Measurements from ENCODE around the gene EHMT1. TPM values are rescaled to one million over a fixed set of nuclear protein-coding genes. Genes with fewer than 3 reads are reported as not detected.
"Not testable (repeated sequence)": the region's sequence is repeated elsewhere in the genome, so short reads cannot be mapped to it uniquely, and the experiment has no call there.

The EHMT1 gene
- polyA plus RNA-seq, 2 donors, result 26.6 to 42.3 TPM

DNA sequence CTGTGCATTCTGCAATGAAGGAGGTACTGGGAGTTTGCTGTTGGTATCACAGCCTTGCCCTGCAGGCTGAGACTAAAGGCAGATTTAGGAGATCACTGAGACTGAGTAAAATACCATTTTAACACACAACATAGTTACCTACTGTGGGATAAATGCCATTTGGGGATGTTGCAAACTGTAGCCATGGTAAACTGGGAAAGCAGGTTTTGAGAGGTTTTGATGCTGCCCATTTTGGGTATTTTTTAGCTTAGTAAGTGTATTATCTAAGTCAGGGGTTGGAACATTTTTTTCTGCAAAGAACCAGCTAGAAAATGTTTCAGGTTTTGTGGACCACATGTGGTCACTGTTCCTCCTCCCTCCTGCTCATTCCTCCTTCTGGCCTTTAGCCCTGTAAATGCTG lies 108.9 kb downstream of the EHMT1 start:
- H3K4me3 ChIP-seq (ENCODE audit: low read depth in 1 of 2, low read length in 2 of 2), result no peak overlapping the region
- H3K27ac ChIP-seq (ENCODE audit: low read depth in 2 of 2, low read length in 1 of 2), result no peak overlapping the region
- peaks cover 0 to 7% of the 10 kb centered on the region in 2 donors for H3K4me1 ChIP-seq (ENCODE audit: control insufficient read depth in 2 of 2, insufficient read depth in 2 of 2, low read length in 1 of 2)
- H3K36me3 ChIP-seq (ENCODE audit: control insufficient read depth in 2 of 2, insufficient read depth in 2 of 2, low read length in 1 of 2), result peaks cover 9 to 35% of the 10 kb centered on the region in 2 donors
- no peaks in the 10 kb centered on the region for H3K27me3 ChIP-seq (ENCODE audit: control insufficient read depth in 1 of 2, insufficient read depth in 2 of 2, low read length in 2 of 2)
- H3K9me3 ChIP-seq (ENCODE audit: control insufficient read depth in 2 of 2, insufficient read depth in 1 of 2, low read depth in 1 of 2, low read length in 1 of 2), result peaks cover 0 to 5% of the 10 kb centered on the region in 2 donors

DNA sequence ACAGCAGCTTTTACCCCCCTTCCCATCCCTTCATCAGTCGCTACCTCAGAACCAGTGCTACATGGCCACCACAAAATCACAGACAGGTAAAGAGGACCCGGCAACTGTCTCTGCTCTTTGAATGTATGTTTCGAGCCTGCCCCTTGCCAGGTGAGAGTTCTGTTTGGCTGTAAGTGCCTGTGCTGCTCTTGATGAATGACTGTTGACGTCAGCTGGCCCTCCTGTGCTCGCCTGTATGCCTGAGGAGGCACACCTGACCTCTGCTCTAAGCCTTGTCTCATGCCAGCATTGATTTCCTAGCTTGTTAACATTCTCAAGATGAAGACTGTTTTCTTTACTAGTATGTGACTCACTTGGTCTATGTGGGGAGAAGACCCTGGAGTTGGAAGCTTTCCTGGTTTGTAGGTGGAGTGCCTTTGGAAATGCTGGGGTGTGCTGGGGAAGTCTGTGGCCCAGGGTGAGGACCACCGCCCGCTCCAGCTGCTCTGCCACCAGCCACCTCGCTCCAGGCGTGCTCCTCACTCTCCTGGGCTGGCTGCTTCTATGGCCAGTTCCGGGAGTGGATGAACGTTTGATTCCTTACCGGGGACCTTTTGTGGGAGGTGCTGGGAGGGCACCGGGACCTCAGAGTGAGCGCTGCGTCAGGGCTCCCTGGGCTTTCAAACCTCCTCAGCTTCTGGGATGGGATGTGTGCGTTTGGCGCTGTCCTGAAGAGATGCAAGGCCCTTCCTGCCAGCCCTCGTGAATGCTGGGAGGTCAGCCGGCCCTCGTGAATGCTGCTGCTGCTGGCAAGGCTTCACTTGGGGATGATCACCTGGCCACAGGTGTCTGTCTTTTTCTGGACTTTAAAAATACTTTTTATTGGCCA lies 109.9 kb downstream of the EHMT1 start:
- H3K4me1 ChIP-seq (ENCODE audit: control insufficient read depth in 2 of 2, insufficient read depth in 2 of 2, low read length in 1 of 2), result peaks cover 0 to 7% of the 10 kb centered on the region in 2 donors
- WGBS, 2 donors, result 92 to 95% methylated on average over 20 of the region's 20 CpGs
- no peak overlapping the region for H3K4me3 ChIP-seq (ENCODE audit: low read depth in 1 of 2, low read length in 2 of 2)
- no peaks in the 10 kb centered on the region for H3K27me3 ChIP-seq (ENCODE audit: control insufficient read depth in 1 of 2, insufficient read depth in 2 of 2, low read length in 2 of 2)
- no peak overlapping the region for H3K27ac ChIP-seq (ENCODE audit: low read depth in 2 of 2, low read length in 1 of 2)
- H3K36me3 ChIP-seq (ENCODE audit: control insufficient read depth in 2 of 2, insufficient read depth in 2 of 2, low read length in 1 of 2), result peaks cover 9 to 37% of the 10 kb centered on the region in 2 donors
- H3K9me3 ChIP-seq (ENCODE audit: control insufficient read depth in 2 of 2, insufficient read depth in 1 of 2, low read depth in 1 of 2, low read length in 1 of 2), result peaks cover 0 to 5% of the 10 kb centered on the region in 2 donors

DNA sequence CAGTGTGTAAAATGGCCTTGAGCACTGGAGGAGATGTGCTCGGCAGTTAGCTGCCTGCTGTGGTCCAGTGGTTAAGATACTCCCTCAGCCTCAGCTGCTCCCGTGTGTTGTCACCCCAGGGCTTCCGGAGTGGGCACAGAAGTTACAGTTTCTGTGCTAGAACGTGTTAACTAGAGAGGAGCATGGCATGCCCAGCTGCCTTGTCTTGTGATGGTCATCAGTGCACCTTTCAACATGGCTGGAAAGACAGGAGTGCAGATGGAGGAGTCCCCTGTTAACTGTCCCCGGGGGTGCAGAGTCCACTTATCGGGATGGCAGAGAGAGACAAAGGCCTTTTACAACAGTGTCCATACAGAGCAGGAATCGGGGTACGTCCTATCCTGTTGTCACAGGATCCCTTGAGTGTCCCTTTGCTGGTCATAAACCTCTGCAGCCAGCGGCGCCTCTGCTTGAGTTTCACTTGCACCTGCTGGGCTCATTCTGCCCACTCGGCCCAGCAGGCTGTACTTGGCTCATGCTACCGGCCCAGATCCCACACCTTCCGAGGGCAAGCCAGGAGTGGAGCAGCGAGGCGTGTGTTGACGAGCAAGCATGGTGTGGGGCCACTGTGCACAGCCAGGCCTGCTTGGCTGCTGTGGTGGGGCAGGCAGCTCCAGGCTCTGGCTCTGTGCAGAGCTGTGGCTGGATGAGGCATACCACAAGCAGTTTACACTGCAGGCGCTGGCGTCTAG lies 112.6 kb downstream of the EHMT1 start:
- WGBS, 2 donors, result 92 to 93% methylated on average over 18 of the region's 18 CpGs
- no peak overlapping the region for H3K4me3 ChIP-seq (ENCODE audit: low read depth in 1 of 2, low read length in 2 of 2)
- no peaks in the 10 kb centered on the region for H3K27me3 ChIP-seq (ENCODE audit: control insufficient read depth in 1 of 2, insufficient read depth in 2 of 2, low read length in 2 of 2)
- no peaks in the 10 kb centered on the region for H3K4me1 ChIP-seq (ENCODE audit: control insufficient read depth in 2 of 2, insufficient read depth in 2 of 2, low read length in 1 of 2)
- H3K27ac ChIP-seq (ENCODE audit: low read depth in 2 of 2, low read length in 1 of 2), result no peak overlapping the region
- H3K36me3 ChIP-seq (ENCODE audit: control insufficient read depth in 2 of 2, insufficient read depth in 2 of 2, low read length in 1 of 2), result peaks cover 9 to 33% of the 10 kb centered on the region in 2 donors
- no peaks in the 10 kb centered on the region for H3K9me3 ChIP-seq (ENCODE audit: control insufficient read depth in 2 of 2, insufficient read depth in 1 of 2, low read depth in 1 of 2, low read length in 1 of 2)

DNA sequence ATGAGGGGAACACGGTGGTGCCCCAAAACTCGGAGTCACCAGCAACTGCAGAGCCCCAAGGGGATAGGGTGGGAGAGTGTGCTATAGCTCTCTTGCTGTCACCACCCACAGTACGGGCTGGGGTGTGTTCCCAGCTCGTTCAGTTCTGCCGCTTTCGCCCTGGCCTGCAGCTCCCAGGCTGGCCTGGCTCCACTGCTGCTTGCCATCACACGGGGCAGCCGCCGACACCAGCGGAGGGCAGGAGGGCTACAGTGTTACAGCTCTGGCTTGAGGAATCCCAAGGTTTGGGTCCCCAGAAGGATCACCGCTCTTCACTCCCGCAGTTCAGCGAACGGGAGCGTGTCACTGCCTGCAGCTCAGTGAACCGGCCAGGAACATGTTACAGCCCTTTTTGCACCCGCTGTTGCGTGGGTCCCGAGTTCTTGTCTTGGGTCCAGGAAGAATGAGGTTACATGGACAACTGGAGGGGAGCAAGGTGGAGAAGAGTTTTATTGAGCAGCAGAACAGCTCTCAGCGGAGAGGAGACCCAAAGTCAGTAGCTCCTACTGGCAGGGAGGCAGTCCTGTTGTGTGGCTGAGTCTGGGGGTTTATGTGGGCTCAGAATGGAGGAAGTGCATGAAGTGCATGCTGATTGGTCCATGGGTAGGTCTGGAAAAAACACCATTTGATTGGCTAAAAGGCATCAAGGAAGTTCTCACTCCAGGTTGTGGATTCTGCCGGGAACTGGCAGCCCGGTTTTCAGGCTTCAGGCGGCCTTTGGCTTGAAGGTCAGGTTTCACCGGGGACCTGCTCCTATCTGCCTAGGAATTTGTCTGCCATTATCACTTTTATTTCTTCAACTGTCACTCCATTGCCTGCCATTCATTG lies 113.4 kb downstream of the EHMT1 start:
- no peaks in the 10 kb centered on the region for H3K4me1 ChIP-seq (ENCODE audit: control insufficient read depth in 2 of 2, insufficient read depth in 2 of 2, low read length in 1 of 2)
- 96% methylated on average over 24 of the region's 24 CpGs for WGBS, 2 donors
- no peak overlapping the region for H3K27ac ChIP-seq (ENCODE audit: low read depth in 2 of 2, low read length in 1 of 2)
- H3K9me3 ChIP-seq (ENCODE audit: control insufficient read depth in 2 of 2, insufficient read depth in 1 of 2, low read depth in 1 of 2, low read length in 1 of 2), result no peaks in the 10 kb centered on the region
- H3K36me3 ChIP-seq (ENCODE audit: control insufficient read depth in 2 of 2, insufficient read depth in 2 of 2, low read length in 1 of 2), result peaks cover 9 to 33% of the 10 kb centered on the region in 2 donors
- H3K4me3 ChIP-seq (ENCODE audit: low read depth in 1 of 2, low read length in 2 of 2), result no peak overlapping the region
- no peaks in the 10 kb centered on the region for H3K27me3 ChIP-seq (ENCODE audit: control insufficient read depth in 1 of 2, insufficient read depth in 2 of 2, low read length in 2 of 2)

DNA sequence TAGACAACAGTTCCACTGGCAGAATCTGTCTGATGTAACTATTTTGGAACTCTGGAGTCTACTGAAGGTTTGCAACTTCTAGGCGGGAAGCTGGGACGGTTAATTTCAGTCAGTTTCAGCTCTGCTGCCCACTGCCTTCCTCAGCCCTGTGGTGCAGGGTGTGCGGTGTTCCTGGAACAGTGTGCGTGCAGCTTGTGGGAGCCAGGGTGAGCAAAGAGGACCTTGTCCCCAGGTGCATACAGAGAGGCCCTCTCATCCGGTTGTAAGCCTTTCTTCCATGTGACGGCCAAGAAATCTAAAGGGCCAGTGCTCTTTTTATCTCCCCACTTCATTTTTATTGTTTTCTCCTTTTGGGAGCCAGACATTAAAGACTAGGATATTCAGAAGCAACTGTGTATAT lies 114.6 kb downstream of the EHMT1 start:
- Histone ChIP-seq H3K27me3 (ENCODE audit: control insufficient read depth in 1 of 2, insufficient read depth in 2 of 2, low read length in 2 of 2) (no peaks in the 10 kb centered on the region), H3K27ac (ENCODE audit: low read depth in 2 of 2, low read length in 1 of 2) (no peak overlapping the region), H3K4me1 (ENCODE audit: control insufficient read depth in 2 of 2, insufficient read depth in 2 of 2, low read length in 1 of 2) (no peaks in the 10 kb centered on the region), H3K4me3 (ENCODE audit: low read depth in 1 of 2, low read length in 2 of 2) (no peak overlapping the region), H3K9me3 (ENCODE audit: control insufficient read depth in 2 of 2, insufficient read depth in 1 of 2, low read depth in 1 of 2, low read length in 1 of 2) (no peaks in the 10 kb centered on the region), H3K36me3 (ENCODE audit: control insufficient read depth in 2 of 2, insufficient read depth in 2 of 2, low read length in 1 of 2) (peaks cover 7 to 30% of the 10 kb centered on the region in 2 donors)
- 99% methylated on average over 6 of the region's 6 CpGs for WGBS, 2 donors

DNA sequence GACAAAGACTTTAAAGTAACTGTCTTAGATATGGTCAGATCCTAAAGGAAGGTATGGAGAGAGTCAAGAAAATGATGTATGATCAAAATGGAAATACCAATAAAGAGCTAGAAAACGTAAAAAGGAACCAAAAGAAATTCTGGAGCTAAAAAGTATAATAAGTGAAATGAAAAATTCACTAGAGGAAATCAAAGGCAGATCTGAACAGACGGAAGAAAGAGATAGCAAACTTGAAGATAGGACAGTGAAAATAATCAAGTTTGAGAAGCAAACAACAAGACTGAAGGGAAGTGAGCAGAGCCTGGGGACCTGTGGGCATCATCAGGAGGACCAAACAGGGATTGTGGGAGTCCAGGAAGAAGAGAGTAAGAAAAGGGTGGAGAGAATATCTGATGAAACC lies 115.4 kb downstream of the EHMT1 start:
- Histone ChIP-seq H3K4me1 (ENCODE audit: control insufficient read depth in 2 of 2, insufficient read depth in 2 of 2, low read length in 1 of 2) (no peaks in the 10 kb centered on the region), H3K27me3 (ENCODE audit: control insufficient read depth in 1 of 2, insufficient read depth in 2 of 2, low read length in 2 of 2) (no peaks in the 10 kb centered on the region), H3K4me3 (ENCODE audit: low read depth in 1 of 2, low read length in 2 of 2) (no peak overlapping the region), H3K27ac (ENCODE audit: low read depth in 2 of 2, low read length in 1 of 2) (no peak overlapping the region), H3K36me3 (ENCODE audit: control insufficient read depth in 2 of 2, insufficient read depth in 2 of 2, low read length in 1 of 2) (peaks cover 5 to 25% of the 10 kb centered on the region in 2 donors), H3K9me3 (ENCODE audit: control insufficient read depth in 2 of 2, insufficient read depth in 1 of 2, low read depth in 1 of 2, low read length in 1 of 2) (no peaks in the 10 kb centered on the region)
- 61 to 96% methylated on average over 2 of the region's 2 CpGs for WGBS, 2 donors

DNA sequence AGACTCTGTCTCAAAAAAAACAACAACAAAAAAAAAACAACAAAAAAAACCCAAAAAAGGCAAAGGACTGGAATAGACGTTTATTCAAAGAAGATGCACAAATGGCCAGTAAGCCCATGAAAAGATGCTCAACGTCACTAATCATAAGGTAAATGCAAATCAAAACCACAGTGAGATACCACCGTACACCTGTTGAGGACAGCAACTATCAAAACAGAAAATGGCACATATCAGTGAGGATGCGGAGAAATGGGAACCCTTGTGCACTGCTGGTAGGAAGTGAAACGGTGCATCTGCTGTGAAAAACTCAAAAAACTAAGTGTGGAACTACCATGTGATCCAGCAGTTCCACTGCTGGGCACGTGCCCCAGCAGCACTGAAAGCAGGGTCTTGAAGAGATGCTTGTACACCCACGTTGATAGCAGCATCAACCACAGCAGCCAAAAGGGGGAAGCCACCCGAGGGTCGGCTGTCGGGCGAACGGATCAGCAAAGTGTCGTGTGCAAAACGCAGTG lies 119.4 kb downstream of the EHMT1 start:
- not testable (repeated sequence) for H3K4me1 ChIP-seq (ENCODE audit: control insufficient read depth in 2 of 2, insufficient read depth in 2 of 2, low read length in 1 of 2); H3K9me3 ChIP-seq (ENCODE audit: control insufficient read depth in 2 of 2, insufficient read depth in 1 of 2, low read depth in 1 of 2, low read length in 1 of 2); H3K27ac ChIP-seq (ENCODE audit: low read depth in 2 of 2, low read length in 1 of 2); H3K4me3 ChIP-seq (ENCODE audit: low read depth in 1 of 2, low read length in 2 of 2); H3K27me3 ChIP-seq (ENCODE audit: control insufficient read depth in 1 of 2, insufficient read depth in 2 of 2, low read length in 2 of 2)
- peaks cover 0 to 17% of the 10 kb centered on the region in 2 donors for H3K36me3 ChIP-seq (ENCODE audit: control insufficient read depth in 2 of 2, insufficient read depth in 2 of 2, low read length in 1 of 2)
- 93 to 95% methylated on average over 6 of the region's 14 CpGs for WGBS, 2 donors

DNA sequence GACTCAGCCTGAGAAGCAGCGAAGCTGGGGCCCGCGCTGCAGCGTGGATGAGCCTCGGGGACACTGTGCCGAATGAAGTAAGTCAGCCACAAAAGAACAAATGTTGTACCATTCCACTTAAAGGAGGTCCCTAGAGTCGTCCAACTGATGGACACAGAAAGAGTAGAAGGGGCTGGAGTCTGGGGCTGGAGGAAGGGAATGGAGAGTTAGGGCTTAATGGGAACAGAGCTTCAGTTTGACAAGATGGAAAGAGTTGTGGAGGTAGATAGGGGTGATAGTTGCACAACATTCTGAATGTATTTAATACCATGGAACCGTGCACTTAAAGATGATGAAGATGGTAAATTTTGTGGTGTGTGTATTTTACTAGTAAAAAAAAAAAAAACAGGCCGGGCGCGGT lies 119.9 kb downstream of the EHMT1 start:
- 95 to 97% methylated on average over 9 to 11 of the region's 11 CpGs for WGBS, 2 donors
- Histone ChIP-seq H3K9me3 (ENCODE audit: control insufficient read depth in 2 of 2, insufficient read depth in 1 of 2, low read depth in 1 of 2, low read length in 1 of 2) (no peaks in the 10 kb centered on the region), H3K36me3 (ENCODE audit: control insufficient read depth in 2 of 2, insufficient read depth in 2 of 2, low read length in 1 of 2) (peaks cover 3 to 17% of the 10 kb centered on the region in 2 donors), H3K4me1 (ENCODE audit: control insufficient read depth in 2 of 2, insufficient read depth in 2 of 2, low read length in 1 of 2) (no peaks in the 10 kb centered on the region), H3K27me3 (ENCODE audit: control insufficient read depth in 1 of 2, insufficient read depth in 2 of 2, low read length in 2 of 2) (no peaks in the 10 kb centered on the region), H3K27ac (ENCODE audit: low read depth in 2 of 2, low read length in 1 of 2) (no peak overlapping the region), H3K4me3 (ENCODE audit: low read depth in 1 of 2, low read length in 2 of 2) (no peak overlapping the region)

All from esophagus (tissue), 2 donors.